Stimulated activated naive CD8-positive, alpha-beta T cell treated with anti-CD3 and anti-CD28 coated beads, Interleukin-15, Interleukin-2, amounts not matched to agents 100 ng/mL and 50 ng/mL, for 24 hours (primary cell): Measurements from ENCODE around the gene SGCE.
"Not testable (repeated sequence)": the region's sequence is repeated elsewhere in the genome, so short reads cannot be mapped to it uniquely, and the experiment has no call there.

Source experiments
- H3K27ac Mint-ChIP-seq: one replicate; pipeline ENCODE4 v1.8.0; 2021; ENCODE audit warnings: mild to moderate bottlenecking, mixed read lengths
- H3K27me3 Mint-ChIP-seq: one replicate; pipeline ENCODE4 v1.8.0; 2021; ENCODE audit warnings: mixed read lengths
- H3K36me3 Mint-ChIP-seq: one replicate; pipeline ENCODE4 v1.8.0; 2021; ENCODE audit warnings: low read depth, mixed read lengths
- H3K4me1 Mint-ChIP-seq: one replicate; pipeline ENCODE4 v1.8.0; 2021; ENCODE audit warnings: low read depth, mixed read lengths
- H3K4me3 Mint-ChIP-seq: one replicate; pipeline ENCODE4 v1.8.0; 2021; ENCODE audit warnings: mild to moderate bottlenecking, mixed read lengths
- H3K9me3 Mint-ChIP-seq: one replicate; pipeline ENCODE4 v1.8.0; 2021; ENCODE audit warnings: mixed read lengths

SGCE gene, protein sequence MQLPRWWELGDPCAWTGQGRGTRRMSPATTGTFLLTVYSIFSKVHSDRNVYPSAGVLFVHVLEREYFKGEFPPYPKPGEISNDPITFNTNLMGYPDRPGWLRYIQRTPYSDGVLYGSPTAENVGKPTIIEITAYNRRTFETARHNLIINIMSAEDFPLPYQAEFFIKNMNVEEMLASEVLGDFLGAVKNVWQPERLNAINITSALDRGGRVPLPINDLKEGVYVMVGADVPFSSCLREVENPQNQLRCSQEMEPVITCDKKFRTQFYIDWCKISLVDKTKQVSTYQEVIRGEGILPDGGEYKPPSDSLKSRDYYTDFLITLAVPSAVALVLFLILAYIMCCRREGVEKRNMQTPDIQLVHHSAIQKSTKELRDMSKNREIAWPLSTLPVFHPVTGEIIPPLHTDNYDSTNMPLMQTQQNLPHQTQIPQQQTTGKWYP

DNA sequence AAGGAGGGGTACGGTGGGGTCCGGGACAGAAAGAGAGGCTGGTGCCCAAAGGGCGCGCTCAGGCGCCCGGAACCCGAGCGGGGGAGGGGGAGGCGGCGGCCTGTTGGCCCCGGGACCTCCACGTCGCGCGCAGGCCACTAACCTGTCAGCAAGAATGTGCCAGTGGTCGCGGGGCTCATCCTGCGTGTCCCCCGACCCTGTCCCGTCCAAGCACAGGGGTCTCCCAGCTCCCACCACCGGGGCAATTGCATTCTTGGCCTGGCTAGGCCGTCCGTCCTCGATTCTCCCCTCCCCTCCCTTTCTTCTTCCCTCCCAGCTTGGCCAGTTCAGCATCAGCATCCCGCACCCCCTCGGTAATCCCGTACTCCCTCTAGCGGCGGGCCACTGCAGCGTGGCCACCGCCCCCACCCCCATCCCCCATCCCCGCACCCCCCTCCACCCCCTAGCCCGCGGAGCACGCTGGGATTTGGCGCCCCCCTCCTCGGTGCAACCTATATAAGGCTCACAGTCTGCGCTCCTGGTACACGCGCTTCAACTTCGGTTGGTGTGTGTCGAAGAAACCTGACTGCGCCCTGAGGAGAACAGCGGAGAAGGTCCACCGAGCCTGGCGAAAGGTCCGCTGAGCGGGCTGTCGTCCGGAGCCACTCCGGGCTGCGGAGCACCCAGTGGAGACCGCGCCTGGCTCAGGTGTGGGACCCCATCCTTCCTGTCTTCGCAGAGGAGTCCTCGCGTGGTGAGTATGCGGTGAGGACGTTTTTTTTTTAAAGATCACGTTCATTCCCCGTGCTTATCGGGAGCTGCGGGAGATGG, at the start of gene SGCE:
Gene SGCE, minus strand, starts transcription at position 286 of the 810 bp plus-strand sequence. Its CDS starts 35 bp downstream, at position 251.
- H3K27me3 Mint-ChIP-seq, result peaks cover 43% of the 10 kb centered on the region
- no peaks in the 10 kb centered on the region for H3K9me3 Mint-ChIP-seq
- peak within 1 kb of the TSS; percentile 80 for H3K4me3 Mint-ChIP-seq
- peaks cover 23% of the 10 kb centered on the region for H3K4me1 Mint-ChIP-seq
- peak within 1 kb of the TSS; percentile 16 for H3K27ac Mint-ChIP-seq
- H3K36me3 Mint-ChIP-seq, result no peaks in the 10 kb centered on the region

DNA sequence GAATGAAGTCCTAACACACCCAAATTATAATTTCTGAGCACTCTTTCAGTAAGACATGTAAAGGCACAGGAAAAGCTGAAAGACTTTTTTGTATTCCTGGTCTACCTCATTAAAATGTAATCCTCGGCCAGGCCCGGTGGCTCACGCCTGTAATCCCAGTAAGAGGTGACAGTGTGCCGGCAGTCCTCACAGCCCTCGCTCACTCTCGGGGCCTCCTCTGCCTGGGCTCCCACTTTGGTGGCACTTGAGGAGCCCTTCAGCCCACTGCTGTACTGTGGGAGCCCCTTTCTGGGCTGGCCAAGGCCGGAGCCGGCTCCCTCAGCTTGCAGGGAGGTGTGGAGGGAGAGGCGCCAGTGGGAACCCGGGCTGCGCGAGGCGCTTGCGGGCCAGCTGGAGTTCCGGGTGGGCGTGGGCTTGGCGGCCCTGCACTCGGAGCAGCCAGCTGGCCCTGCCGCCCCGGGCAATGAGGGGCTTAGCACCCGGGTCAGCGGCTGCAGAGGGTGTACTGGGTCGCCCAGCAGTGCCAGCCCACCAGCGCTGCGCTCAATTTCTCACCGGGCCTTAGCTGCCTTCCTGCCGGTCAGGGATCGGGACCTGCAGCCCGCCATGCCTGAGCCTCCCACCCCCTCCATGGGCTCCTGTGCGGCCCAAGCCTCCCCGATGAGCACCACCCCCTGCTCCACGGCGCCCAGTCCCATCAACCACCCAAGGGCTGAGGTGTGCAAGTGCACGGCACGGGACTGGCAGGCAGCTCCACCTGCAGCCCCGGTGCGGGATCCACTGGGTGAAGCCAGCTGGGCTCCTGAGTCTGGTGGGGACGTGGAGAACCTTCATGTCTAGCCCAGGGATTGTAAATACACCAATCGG, 49.5 kb upstream of the SGCE start:
- peaks cover 10% of the 10 kb centered on the region for H3K27me3 Mint-ChIP-seq
- H3K4me3 Mint-ChIP-seq, H3K27ac Mint-ChIP-seq, H3K36me3 Mint-ChIP-seq, H3K9me3 Mint-ChIP-seq, H3K4me1 Mint-ChIP-seq: not testable (repeated sequence)

- Mint-ChIP-seq H3K9me3 (no peaks in the 10 kb centered on the region), H3K27ac (no peak overlapping the region), H3K4me3 (no peak overlapping the region), H3K36me3 (no peaks in the 10 kb centered on the region), H3K4me1 (no peaks in the 10 kb centered on the region), H3K27me3 (peaks cover 14% of the 10 kb centered on the region)
Measured at GRCh38 chr7:94701555-94701973, 45.6 kb upstream of the SGCE start.

- no peak overlapping the region for H3K4me3 Mint-ChIP-seq
- no peaks in the 10 kb centered on the region for H3K9me3 Mint-ChIP-seq
- H3K27ac Mint-ChIP-seq, result no peak overlapping the region
- H3K4me1 Mint-ChIP-seq, result no peaks in the 10 kb centered on the region
- no peaks in the 10 kb centered on the region for H3K36me3 Mint-ChIP-seq
- H3K27me3 Mint-ChIP-seq, result peaks cover 16% of the 10 kb centered on the region
Measured at GRCh38 chr7:94700926-94701554, 45.1 kb upstream of the SGCE start.

- Mint-ChIP-seq H3K4me1 (no peaks in the 10 kb centered on the region), H3K9me3 (no peaks in the 10 kb centered on the region), H3K27me3 (peaks cover 20% of the 10 kb centered on the region), H3K4me3 (no peak overlapping the region), H3K36me3 (no peaks in the 10 kb centered on the region), H3K27ac (no peak overlapping the region)
Measured at GRCh38 chr7:94698275-94698674, 42.3 kb upstream of the SGCE start.

DNA sequence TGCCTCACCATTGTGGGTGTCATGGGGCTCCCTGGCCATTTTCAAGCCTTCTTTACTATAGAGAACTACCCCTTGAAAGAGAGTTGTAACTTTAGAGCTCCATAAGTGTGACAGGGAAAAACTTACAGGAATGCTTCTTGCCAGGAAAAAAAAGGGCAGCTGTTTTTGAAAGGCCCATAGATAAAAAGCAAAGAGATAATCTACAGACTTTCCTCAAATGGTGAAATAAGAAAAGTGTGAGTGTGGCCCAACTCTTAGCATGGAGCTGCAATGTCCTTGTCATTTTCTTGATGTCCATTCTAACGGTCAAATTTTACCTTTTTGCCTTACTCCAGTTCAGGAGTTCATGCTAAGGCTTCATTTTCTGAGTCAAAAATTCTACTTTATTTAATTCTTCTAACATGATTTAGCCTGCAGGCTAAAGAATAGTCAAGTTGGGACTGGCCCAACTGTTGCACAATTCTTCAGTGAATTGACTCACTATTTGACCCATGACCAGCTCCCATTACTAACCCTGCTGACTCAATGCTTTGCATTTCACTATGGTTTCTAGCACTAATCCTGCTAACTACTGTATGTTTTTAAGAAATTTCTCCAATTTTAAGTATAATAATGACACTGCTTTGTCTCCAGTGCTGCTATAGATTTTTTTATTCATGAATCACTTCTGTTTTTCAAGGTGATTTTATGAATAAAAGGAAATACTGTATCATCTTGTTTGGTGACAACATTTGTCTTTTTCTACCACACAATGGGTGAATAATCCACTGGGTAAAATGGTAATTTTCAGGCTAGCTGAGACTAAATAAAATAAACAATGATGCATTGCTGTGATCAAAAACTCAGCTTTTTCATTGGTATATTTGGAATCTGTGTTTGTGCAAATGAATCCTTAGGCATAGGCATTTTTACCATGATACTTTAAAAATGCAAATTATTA, 41.4 kb upstream of the SGCE start:
- H3K27me3 Mint-ChIP-seq, result peaks cover 18% of the 10 kb centered on the region
- H3K9me3 Mint-ChIP-seq, result no peaks in the 10 kb centered on the region
- H3K36me3 Mint-ChIP-seq, result no peaks in the 10 kb centered on the region
- no peak overlapping the region for H3K4me3 Mint-ChIP-seq
- H3K27ac Mint-ChIP-seq, result no peak overlapping the region
- H3K4me1 Mint-ChIP-seq, result no peaks in the 10 kb centered on the region

GRCh38 chr7:94687810-94688209, 31.9 kb upstream of the SGCE start:
- peaks cover 5% of the 10 kb centered on the region for H3K27me3 Mint-ChIP-seq
- H3K4me3 Mint-ChIP-seq, result no peak overlapping the region
- H3K9me3 Mint-ChIP-seq, result no peaks in the 10 kb centered on the region
- H3K27ac Mint-ChIP-seq, result no peak overlapping the region
- H3K4me1 Mint-ChIP-seq, result no peaks in the 10 kb centered on the region
- H3K36me3 Mint-ChIP-seq, result no peaks in the 10 kb centered on the region

DNA sequence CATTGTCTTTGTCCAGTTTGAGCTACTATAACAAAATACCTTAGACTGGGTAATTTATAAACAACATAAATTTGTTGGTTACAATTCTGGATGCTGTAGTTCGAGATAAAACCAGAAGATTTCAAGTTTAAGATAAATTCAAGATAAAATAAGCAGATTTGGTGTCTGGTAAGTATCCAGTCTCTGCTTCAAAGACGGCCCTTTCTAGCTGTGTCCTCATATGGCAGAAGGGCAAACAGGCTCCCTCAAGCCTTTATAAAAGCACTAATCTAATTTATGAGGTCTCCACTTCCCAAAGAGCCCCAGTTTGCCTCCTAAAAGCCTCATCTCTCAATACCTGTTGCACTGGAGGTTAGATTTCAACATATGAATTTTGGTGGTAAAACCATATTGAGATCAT, 31.1 kb upstream of the SGCE start:
- Mint-ChIP-seq H3K4me1 (no peaks in the 10 kb centered on the region), H3K4me3 (no peak overlapping the region), H3K36me3 (no peaks in the 10 kb centered on the region), H3K27ac (no peak overlapping the region), H3K27me3 (peaks cover 3% of the 10 kb centered on the region), H3K9me3 (no peaks in the 10 kb centered on the region)

- Mint-ChIP-seq H3K4me3 (no peak overlapping the region), H3K9me3 (no peaks in the 10 kb centered on the region), H3K27me3 (no peaks in the 10 kb centered on the region), H3K4me1 (no peaks in the 10 kb centered on the region), H3K36me3 (no peaks in the 10 kb centered on the region), H3K27ac (no peak overlapping the region)
Measured at GRCh38 chr7:94683066-94683465, 27.1 kb upstream of the SGCE start.

GRCh38 chr7:94679358-94679757, 23.4 kb upstream of the SGCE start:
- Mint-ChIP-seq H3K4me1 (no peaks in the 10 kb centered on the region), H3K4me3 (no peak overlapping the region), H3K36me3 (no peaks in the 10 kb centered on the region), H3K27ac (no peak overlapping the region), H3K9me3 (no peaks in the 10 kb centered on the region), H3K27me3 (peaks cover 4% of the 10 kb centered on the region)

- peaks cover 4% of the 10 kb centered on the region for H3K27me3 Mint-ChIP-seq
- H3K27ac Mint-ChIP-seq, result no peak overlapping the region
- no peaks in the 10 kb centered on the region for H3K36me3 Mint-ChIP-seq
- H3K4me3 Mint-ChIP-seq, result no peak overlapping the region
- H3K9me3 Mint-ChIP-seq, result no peaks in the 10 kb centered on the region
- H3K4me1 Mint-ChIP-seq, result no peaks in the 10 kb centered on the region
Measured at GRCh38 chr7:94676431-94676830, 20.5 kb upstream of the SGCE start.

GRCh38 chr7:94675356-94675755, 19.4 kb upstream of the SGCE start:
- H3K27ac Mint-ChIP-seq, result no peak overlapping the region
- no peaks in the 10 kb centered on the region for H3K9me3 Mint-ChIP-seq
- no peak overlapping the region for H3K4me3 Mint-ChIP-seq
- peaks cover 4% of the 10 kb centered on the region for H3K27me3 Mint-ChIP-seq
- H3K4me1 Mint-ChIP-seq, result no peaks in the 10 kb centered on the region
- no peaks in the 10 kb centered on the region for H3K36me3 Mint-ChIP-seq

DNA sequence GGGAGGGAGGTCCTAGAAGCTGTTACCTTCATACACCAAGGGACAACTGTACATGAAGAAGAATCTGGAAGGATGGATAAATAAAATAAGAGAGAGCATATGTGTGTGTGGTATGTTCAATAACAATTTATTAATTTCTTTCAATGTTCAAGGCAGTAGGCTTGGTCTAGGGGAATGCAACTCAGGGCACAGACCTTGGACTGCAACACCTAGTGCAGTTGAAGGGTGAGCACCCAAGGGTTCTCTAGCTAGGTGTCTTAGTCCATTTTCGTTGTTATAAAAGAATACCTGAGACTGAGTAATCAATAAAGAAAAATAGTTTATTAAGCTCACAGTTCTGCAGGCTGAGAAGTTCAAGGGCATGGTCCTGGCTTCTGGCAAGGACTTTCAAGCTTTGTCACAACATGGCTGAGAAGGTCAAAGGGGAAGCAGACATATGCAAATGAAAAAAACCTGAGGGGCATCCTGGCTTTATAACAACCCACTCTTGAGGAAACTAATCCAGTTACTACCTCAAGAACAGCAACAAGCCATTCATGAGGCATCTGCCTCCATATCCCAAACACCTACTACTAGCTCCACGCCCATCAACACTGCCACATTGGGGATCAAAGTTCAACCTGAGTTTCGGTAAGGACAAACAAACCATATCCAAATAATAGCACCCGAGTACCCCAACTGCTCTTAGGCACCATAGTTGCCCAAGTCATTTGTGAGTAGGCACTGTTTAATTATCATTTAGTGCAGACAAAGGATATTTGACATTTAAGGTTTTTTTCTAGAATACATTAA, 15.7 kb upstream of the SGCE start:
- H3K27ac Mint-ChIP-seq, result no peak overlapping the region
- no peaks in the 10 kb centered on the region for H3K4me1 Mint-ChIP-seq
- H3K36me3 Mint-ChIP-seq, result no peaks in the 10 kb centered on the region
- H3K9me3 Mint-ChIP-seq, result no peaks in the 10 kb centered on the region
- no peak overlapping the region for H3K4me3 Mint-ChIP-seq
- no peaks in the 10 kb centered on the region for H3K27me3 Mint-ChIP-seq
